Bone marrow (tissue), 2 donors: ENCODE results near the gene PNPLA7.
"Not testable (repeated sequence)": the region's sequence is repeated elsewhere in the genome, so short reads cannot be mapped to it uniquely, and the experiment has no call there.

Source experiments
- DNase-seq, 2 donors: peaks; one replicate each; lab custom pipeline; 2025; lab: John Stamatoyannopoulos, UW

The PNPLA7 gene

DNA sequence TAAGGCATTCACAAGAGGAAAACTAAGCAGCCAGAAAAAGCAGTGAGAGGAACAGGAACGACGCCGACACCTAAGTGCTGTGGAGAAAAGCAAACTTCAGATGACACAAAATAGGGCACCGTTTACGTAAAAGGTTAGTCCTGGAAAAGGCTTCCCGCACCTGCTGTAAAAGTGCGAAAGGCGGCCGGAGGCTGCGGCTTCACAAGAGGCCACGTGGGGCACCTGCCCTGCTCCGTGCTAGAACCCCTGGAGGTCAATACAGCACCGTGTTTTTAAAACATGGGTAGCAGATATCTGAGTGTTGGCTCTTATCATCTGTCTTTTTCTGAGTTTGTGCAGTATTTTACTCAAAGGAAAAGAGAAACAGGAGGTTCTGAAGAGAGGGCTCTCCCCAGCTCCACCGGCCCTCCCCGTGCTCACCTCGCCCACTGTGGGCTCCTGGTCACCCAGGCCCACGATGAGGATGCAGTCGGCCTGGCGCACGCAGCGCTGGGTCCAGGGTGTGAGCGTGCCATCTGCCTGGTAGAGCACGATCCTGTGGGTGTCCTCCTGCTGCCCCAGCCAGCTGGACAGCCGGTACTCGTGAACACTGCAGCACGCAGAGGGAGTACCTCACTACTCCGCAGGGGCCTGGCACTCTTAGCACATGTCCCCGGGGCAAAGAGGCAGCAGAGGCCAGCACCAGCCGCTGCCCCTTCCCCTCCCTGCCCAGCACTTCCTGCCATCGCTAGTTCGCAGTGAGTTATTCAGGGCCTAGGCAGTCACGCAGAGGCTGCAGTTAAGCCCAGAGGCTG is 70.1 kb downstream of the PNPLA7 start:
- no peak for DNase-seq

DNA sequence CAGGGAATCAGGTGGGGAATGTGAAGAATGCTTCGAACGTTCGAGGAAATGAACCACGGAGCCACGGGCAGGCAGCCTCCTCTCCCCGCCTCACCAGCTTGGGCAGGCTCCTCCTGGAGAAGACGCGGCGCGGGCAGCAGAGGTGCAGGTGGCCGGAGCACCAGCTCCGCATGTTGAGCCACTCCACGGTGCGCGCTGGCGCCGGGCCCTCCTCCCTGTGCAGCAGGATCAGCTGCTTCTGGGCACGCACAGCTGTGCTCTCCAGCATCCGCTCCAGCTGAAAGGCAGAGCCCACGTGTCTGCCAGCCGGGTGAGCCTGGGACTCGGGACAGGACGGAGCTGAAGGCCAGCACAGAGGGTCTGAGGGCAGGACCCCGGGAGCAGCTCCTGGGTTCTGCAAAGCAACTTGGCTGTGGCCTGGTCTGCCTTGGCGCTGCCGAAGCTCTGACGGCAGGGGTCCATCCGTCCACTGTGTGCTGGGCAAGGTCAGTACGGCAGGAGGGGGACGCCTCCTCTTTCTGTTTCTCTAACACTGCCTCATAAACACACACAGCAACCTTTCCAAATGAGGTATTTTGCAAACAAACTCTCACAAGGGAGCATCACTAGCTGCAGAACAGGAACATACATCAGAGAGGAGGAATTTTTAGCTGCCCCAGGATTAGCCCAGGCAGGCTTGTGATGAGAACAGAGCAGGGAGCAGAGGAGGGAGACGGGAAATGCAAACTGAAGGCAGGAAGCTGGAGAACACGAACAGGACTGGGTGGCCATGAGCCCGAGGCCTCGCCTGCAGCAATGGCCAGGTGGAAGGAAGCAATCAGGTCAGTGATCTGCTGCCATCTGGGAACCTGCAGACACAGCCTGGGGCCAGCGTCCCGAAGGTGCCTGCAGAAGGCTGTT is 71.0 kb downstream of the PNPLA7 start:
- no peak for DNase-seq

DNA sequence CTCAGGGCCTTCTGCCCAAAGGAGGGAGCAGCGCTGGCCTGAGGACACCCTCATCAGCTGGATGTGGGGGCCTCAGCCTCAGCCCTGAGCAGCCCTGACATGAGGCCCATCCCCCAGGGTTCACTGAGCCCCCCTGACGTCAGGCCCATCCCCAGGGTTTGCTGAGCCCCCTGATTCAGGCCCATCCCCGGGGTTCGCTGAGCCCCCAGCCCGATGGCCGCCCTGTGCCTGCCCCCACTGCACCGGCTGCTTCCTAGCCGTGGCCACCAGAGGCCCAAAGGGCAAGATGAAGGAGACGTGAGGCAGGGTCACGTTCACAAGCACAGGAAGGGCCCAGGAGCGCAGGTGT is 71.6 kb downstream of the PNPLA7 start:
- no peak for DNase-seq

- no peak for DNase-seq
Measured at GRCh38 chr9:137477778-137478612, 72.2 kb downstream of the PNPLA7 start.

DNA sequence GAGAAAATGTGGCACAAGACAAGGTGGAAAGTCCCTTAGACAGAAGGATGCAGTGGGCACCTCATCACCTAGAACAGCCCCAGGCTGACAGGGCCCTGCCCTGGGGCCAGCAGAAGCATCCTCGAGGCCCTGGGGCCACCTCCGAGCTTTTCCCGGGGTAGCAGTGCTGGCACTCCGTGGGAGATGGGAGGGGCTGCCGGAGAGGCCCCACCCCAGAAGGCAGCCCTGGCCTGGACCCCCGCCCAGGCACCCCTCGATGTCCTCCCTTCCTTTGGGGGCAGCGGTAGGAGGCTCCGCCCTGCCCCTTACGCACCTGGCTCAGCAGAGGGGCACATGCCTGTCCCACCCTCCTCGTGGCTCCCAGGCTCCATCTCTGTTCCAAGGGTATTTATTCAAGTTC is 73.3 kb downstream of the PNPLA7 start:
- no peak for DNase-seq

DNA sequence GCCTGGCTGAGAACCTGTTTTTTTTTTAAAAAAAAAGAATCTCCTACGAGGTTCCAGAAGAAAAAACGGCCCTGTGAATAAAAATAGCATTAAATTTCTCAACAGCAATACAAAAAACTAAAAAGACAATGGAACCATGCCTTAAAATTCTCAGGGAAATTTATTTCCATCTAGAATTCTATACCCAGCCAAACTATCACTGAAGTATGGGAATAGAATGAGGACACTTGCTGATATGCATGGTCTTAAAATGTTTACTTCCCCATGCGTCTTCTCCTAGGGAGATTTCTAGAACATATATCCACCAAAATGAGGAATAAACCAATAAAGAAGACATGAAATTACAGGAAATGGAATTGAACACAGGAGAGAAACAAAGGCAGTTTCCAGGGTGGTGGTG is 74.5 kb downstream of the PNPLA7 start:
- no peak for DNase-seq

GRCh38 chr9:137474271-137474670 is 75.9 kb downstream of the PNPLA7 start:
- DNase-seq: no peak

GRCh38 chr9:137470785-137471184 is 79.4 kb downstream of the PNPLA7 start:
- DNase-seq: no peak

GRCh38 chr9:137467896-137468295 is 82.3 kb downstream of the PNPLA7 start:
- DNase-seq: no peak

- DNase-seq: no peak
Measured at GRCh38 chr9:137467161-137467581, 83.0 kb downstream of the PNPLA7 start.

- DNase-seq: not testable (repeated sequence)
Measured at GRCh38 chr9:137466389-137467085, 83.7 kb downstream of the PNPLA7 start.

GRCh38 chr9:137465720-137466388 is 84.3 kb downstream of the PNPLA7 start:
- DNase-seq: no peak

DNA sequence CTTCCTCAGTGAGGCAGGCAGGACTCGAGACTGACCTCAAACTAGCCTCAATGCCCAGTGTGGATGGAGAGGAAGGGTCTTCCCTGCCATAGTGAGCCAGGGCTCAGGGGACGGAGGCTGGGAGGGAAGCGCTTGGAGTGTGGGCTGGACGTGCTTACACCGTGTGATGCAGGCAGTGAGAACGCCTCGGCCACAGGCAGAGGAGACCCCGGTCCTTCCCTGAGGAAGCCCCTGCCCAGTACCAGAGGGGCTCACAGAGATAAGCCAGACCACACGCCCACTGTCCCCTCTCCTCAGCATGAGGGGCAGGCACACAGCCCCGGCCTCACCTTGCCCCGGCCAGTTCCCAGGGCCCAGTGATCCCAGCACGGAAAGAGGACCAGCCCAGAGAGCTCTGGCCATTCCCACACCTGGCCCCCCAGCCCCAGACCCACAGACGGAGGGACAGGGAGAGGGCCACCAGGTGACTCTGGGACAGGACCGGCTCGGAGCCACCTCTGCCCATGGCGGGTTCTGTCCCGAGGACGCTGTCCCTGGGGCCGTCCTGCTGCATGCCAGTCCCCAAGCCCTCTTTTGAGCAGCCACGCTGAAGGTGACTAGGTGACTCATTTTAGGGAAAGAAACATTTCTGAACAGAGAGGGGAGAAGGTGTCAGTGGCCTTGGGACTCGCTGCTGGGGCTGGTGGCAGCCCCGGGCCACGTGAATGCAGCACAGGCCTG is 85.0 kb downstream of the PNPLA7 start:
- DNase-seq: no peak

GRCh38 chr9:137464291-137464999 is 85.8 kb downstream of the PNPLA7 start:
- DNase-seq: no peak

GRCh38 chr9:137463931-137464290 is 86.3 kb downstream of the PNPLA7 start:
- no peak for DNase-seq

- DNase-seq: no peak
Measured at GRCh38 chr9:137462986-137463930, 86.9 kb downstream of the PNPLA7 start.

DNA sequence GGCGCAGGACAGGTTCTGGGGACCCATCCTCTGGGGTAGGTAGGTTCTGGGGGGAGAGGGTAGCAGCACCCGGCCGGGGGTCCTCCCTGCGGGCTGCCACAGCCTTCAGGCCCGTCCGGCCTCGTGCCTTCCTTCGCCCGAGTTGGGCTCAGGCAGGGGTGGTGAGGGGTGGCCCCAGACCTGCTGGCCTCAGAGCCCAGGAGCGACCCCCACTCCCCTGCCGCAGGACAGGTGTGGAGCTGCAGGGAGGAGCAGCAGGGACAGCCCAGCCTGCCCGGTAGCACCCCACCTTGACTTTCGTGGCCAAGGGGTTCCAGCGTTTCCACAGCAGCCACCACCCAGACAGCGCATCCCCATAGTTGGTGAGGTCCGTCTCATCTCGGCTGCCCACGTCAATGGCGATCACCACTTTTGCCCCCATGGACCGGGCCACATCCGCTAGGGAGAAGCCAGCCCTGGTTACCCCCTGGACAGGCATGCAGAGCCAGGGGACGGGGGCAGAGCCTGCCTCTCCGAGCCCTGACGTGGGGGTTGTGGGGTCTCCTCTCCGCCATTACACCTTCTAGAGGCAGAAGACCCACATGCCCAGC is 87.7 kb downstream of the PNPLA7 start:
- no peak for DNase-seq

GRCh38 chr9:137461663-137462395 is 88.4 kb downstream of the PNPLA7 start:
- DNase-seq: peak; percentile 28 to 52
